ENCODE measurements around the gene TRAF1. TPM values are rescaled to one million over a fixed set of nuclear protein-coding genes. Genes with fewer than 3 reads are reported as not detected.

The TRAF1 gene
- total RNA-seq, 1 experiment from 2014 or later = 1.4 TPM

- Histone ChIP-seq H3K9ac (ENCODE audit: extremely low read depth, insufficient read length, low read length) (no peak overlapping the region), H2AK5ac (ENCODE audit: insufficient read length, low read length) (no peak overlapping the region), H3K27ac (ENCODE audit: insufficient read length, low read depth, low read length) (no peak overlapping the region), H3K9me3 (ENCODE audit: control insufficient read depth, low read depth, low read length) (no peaks in the 10 kb centered on the region), H2BK15ac (ENCODE audit: low read depth, low read length) (no peak overlapping the region), H3K23ac (ENCODE audit: insufficient read length, low read depth, low read length) (no peak overlapping the region), H2BK120ac (ENCODE audit: low read depth, low read length, poor library complexity, severe bottlenecking) (no peak overlapping the region), H3K4me2 (ENCODE audit: insufficient read depth, insufficient read length, low read length) (no peak overlapping the region), H3K18ac (ENCODE audit: insufficient read length, low read depth, low read length) (no peak overlapping the region), H3T11ph (ENCODE audit: low read length) (no peak overlapping the region), H2AFZ (ENCODE audit: low read length) (no peak overlapping the region), H3K4me1 (ENCODE audit: insufficient read depth, low read length) (peaks cover 3% of the 10 kb centered on the region; the same call in 1 of the 2 replicates), H4K5ac (ENCODE audit: insufficient read length, low read depth, low read length) (no peak overlapping the region), H3K79me1 (ENCODE audit: insufficient read depth, low read depth, low read length, poor library complexity, severe bottlenecking) (no peaks in the 10 kb centered on the region), H4K20me1 (ENCODE audit: control insufficient read depth, insufficient read depth, insufficient read length) (no peaks in the 10 kb centered on the region), H3K4ac (ENCODE audit: low read depth, low read length) (no peak overlapping the region), H3K56ac (ENCODE audit: insufficient read length, low read depth, low read length) (no peak overlapping the region), H3K27me3 (ENCODE audit: insufficient read depth, low read length) (no peaks in the 10 kb centered on the region), H2BK12ac (ENCODE audit: insufficient read length, low read depth, low read length) (no peak overlapping the region), H2BK20ac (ENCODE audit: low read depth, low read length, poor library complexity, severe bottlenecking) (no peak overlapping the region), H3K79me2 (ENCODE audit: insufficient read depth, low read length) (no peaks in the 10 kb centered on the region), H3K23me2 (ENCODE audit: insufficient read length, low read depth, low read length, poor library complexity, severe bottlenecking) (no peaks in the 10 kb centered on the region), H3K14ac (ENCODE audit: insufficient read depth, low read length) (no peak overlapping the region), H4K91ac (ENCODE audit: insufficient read length, low read depth, low read length) (no peak overlapping the region), H4K8ac (replicated peaks; ENCODE audit: insufficient read length, low read depth, low read length) (no peak overlapping the region), H2BK5ac (ENCODE audit: insufficient read length, low read length) (no peak overlapping the region)
- Mint-ChIP-seq H3K9me3 (no peaks in the 10 kb centered on the region), H3K27me3 (ENCODE audit: low read depth) (no peaks in the 10 kb centered on the region), H3K4me3 (no peak overlapping the region), H3K27ac (no peak overlapping the region), H3K4me1 (peaks cover 19 to 20% of the 10 kb centered on the region in 2 experiments), H3K36me3 (ENCODE audit: insufficient read depth in 1 of 3, low read depth in 3 of 3) (no peaks in the 10 kb centered on the region)
- DNase-seq = no peak
- WGBS (ENCODE audit: extremely low coverage, insufficient read length, low lambda C conversion rate) = 100% methylated on average over 1 of the region's 2 CpGs
- no peak for TF ChIP-seq CTCF (conservative IDR thresholded peaks at IDR 0.05)
Observed at GRCh38 chr9:120947222-120947621, 20.6 kb upstream of the TRAF1 start.
